HG03342 (cell line): ENCODE measurements around the gene VPS35.
A peak's percentile ranks its signal among the peaks of the same experiment; 100 is the strongest.
"Not testable (repeated sequence)": the region's sequence is repeated elsewhere in the genome, so short reads cannot be mapped to it uniquely, and the experiment has no call there.

Experiments used
- ATAC-seq: cut with Tn5 transposase; IDR thresholded peaks from one replicate; pipeline ENCODE4 v1.9.1; 2021; ENCODE audit warnings: mild to moderate bottlenecking, moderate library complexity; ENCODE audit not compliant: unreplicated experiment

The VPS35 gene

GRCh38 chr16:46673320-46674013, 15.5 kb downstream of the VPS35 start:
- ATAC-seq, result peak; percentile 84

DNA sequence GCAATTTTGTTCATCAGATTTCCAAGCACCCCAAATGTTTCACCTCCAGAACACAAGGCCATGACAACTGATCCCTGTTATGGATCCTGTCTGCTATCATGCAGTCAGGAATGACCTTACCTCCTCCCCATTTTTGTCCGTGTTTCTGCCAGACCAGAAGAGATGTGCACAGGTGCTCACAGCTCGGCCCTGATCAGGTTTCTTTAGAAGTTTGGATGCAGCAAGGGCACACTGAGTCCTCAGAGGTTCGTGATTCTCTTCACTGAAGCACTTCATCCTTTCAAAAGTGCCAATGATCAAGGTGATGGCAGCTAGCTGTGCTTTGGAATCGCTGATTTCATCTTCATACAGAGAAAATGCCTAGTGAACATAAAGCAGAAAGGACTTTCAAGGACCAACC, 26.9 kb downstream of the VPS35 start:
- no peak for ATAC-seq

GRCh38 chr16:46658925-46659324, 30.1 kb downstream of the VPS35 start:
- ATAC-seq, result peak; percentile 93

DNA sequence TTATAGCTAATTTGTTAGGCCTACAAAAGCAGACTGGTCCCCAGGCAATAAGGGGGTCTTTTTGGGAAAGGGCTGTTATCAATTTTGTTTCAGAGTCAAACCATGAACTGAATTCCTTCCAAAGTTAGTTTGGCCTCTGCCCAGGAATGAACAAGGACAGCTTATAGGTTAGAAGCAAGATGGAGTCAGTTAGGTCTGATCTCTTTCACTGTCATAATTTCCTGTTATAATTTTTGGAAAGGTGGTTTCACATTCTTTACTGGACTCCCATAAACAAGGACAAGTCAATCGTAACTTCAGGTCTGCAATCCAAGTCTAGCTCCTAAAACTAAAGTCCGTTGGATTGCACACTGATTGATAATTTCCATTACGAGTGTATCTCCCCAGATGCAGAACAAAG, 37.7 kb downstream of the VPS35 start:
- ATAC-seq, result no peak

GRCh38 chr16:46650254-46650623, 38.7 kb downstream of the VPS35 start:
- ATAC-seq, result no peak

- no peak for ATAC-seq
Measured at GRCh38 chr16:46649588-46650253, 39.3 kb downstream of the VPS35 start.

GRCh38 chr16:46648656-46649055, 40.3 kb downstream of the VPS35 start:
- no peak for ATAC-seq

- ATAC-seq, result no peak
Measured at GRCh38 chr16:46638947-46639925, 49.7 kb downstream of the VPS35 start.

DNA sequence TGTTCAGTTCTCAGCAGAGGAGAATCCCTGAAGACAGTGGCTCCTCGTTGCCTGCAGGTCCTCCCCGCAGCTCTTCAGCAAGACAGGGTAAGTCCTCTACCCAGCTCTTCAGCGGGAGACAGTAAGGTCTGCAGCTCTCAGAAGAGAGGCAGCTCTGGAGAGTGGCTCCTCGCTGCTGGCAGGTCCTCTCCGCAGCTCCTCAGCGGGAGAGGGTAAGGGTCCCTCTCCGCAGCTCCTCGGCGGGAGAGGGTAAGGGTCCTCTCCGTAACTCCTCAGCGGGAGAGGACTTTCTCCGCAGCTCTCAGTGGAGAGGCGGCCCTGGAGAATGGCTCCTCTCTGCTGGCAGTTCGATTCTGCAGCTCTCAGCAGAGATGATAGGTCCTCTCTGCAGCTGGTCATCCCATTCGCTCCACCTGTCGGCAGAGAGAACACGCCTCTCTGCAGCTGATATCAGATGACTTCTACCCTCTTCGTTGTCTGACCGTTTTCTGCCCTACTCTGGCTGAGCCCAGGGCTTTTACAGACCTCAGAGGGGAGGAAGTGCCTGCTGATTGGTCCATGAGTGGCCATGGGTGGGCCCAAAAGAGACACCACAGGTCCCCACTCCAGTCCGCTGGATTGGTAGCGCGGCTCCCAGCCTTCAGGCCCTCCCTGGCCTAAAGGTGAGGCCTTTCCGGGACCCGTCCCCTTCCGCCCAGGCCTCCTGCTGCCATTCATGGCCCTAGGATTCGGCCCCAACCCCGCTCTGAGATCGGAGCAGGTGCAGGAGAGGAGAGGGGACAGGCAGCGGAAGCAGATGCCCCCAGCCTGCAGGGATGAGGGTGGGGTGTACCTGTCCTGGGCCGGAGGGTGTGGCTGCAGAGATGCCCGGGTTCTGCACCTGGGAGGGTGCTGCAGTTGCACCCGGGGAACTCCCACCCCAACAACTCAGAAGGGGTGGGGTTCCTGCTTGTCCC, 55.9 kb downstream of the VPS35 start:
- no peak for ATAC-seq

- ATAC-seq, result no peak
Measured at GRCh38 chr16:46629331-46630219, 59.4 kb downstream of the VPS35 start.

GRCh38 chr16:46627746-46628145, 61.2 kb downstream of the VPS35 start:
- no peak for ATAC-seq

- not testable (repeated sequence) for ATAC-seq
Measured at GRCh38 chr16:46626681-46627080, 62.3 kb downstream of the VPS35 start.

DNA sequence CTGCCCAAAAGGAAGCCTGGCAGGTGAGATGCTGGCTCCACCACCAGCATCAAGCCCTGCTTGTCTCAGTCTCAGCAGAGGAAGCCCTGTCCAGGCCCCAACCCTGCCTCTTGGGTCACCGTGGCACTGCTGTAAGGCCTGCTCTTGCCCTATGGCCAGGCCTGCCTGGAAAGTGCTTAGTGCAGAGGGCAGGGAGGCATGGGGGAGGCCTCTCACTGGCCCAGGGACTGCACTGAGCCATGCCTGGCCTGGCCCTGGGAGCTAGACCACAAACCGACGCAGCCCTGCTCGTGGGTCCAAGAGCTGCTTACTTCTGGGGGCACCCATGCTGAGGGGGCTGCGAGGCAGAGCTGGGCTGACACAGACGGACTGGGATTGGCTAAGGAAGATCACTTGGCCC, 64.1 kb downstream of the VPS35 start:
- not testable (repeated sequence) for ATAC-seq

GRCh38 chr16:46623707-46624106, 65.3 kb downstream of the VPS35 start:
- ATAC-seq, result not testable (repeated sequence)

GRCh38 chr16:46623246-46623645, 65.7 kb downstream of the VPS35 start:
- ATAC-seq, result peak; percentile 28

- no peak for ATAC-seq
Measured at GRCh38 chr16:46621934-46622676, 66.9 kb downstream of the VPS35 start.

- peak; percentile 85 for ATAC-seq
Measured at GRCh38 chr16:46621006-46621933, 67.7 kb downstream of the VPS35 start, which contains the start of gene SHCBP1. SHCBP1 (minus strand) TSS chr16:46621379; CDS start chr16:46621359, 20 bp downstream.
